CD4-positive, alpha-beta T cell treated with Interleukin-10 for 1 hour (primary cell): ENCODE measurements around the gene SLC7A9.
"Not testable (repeated sequence)": the region's sequence is repeated elsewhere in the genome, so short reads cannot be mapped to it uniquely, and the experiment has no call there.

Source experiments
- DNase-seq: peaks from one replicate; pipeline ENCODE4 v3.0.0-alpha.2; 2020

Gene SLC7A9

DNA sequence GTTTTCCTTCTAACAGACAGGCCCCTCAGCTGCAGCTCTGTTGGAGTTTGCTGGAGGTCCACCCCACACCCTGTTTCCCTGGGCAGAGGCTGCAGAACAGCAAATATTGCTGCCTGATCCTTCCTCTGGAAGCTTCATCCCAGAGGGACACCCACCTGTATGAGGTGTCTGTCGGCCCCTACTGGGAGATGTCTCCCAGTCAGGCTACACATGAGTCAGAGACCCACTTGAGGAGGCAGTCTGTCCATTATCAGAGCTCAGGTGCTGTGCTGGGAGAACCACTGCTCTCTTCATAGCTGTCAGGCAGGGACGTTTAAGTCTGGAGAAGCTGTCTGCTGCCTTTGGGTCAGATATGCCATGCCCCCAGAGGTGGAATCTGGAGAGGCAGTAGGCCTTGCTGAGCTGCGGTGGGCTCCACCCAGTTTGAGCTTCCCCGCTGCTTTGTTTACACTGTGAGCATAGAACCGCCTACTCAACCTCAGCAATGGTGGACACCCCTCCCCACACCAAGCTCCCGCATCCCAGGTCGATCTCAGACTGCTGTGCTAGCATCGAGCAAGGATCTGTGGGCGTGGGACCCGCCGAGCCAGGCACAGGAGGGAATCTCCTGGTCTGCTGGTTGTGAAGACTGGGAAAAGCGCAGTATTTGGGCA is 82.3 kb downstream of the SLC7A9 start:
- not testable (repeated sequence) for DNase-seq

GRCh38 chr19:32782089-32782488 is 87.5 kb downstream of the SLC7A9 start:
- not testable (repeated sequence) for DNase-seq

- no peak for DNase-seq
Observed at GRCh38 chr19:32781280-32781679, 88.3 kb downstream of the SLC7A9 start.
